ENCODE data around the gene FBXO24. TPM values are rescaled to one million over a fixed set of nuclear protein-coding genes. Genes with fewer than 3 reads are reported as not detected.

Gene FBXO24
- total RNA-seq, 1 donor from 2014 or later: 1.2 TPM

DNA sequence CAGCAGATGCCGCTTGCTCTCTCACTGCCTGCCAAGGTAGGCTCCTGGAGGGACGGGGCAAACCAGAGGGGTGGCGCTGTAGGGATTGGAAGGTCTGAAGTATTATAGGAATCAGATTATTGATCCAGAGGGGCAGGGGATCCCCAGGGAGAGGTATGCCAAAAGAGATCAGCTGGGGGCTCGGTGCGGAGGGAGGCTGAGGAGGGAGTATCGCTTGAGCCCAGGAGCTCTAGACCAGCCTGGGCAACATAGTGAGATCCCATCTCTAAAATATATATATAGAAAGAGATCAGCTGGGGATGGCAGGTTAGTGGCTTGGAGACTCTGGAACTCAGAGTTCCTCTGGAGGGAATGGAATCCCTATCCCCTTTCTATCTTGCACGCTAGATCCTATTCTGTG, 9.1 kb downstream of the FBXO24 start:
- Histone ChIP-seq H2AFZ (replicated peaks) (no peak overlapping the region), H3K9ac (no peak overlapping the region), H3K4me3 (no peak overlapping the region), H3F3A (ENCODE audit: low read depth) (no peaks in the 10 kb centered on the region), H4K20me1 (ENCODE audit: low read depth) (no peaks in the 10 kb centered on the region), H3K36me3 (no peaks in the 10 kb centered on the region), H3K79me2 (ENCODE audit: low read depth) (no peaks in the 10 kb centered on the region), H3K27ac (no peak overlapping the region), H3K4me1 (peaks cover under 1% of the 10 kb centered on the region), H3K4me2 (no peak overlapping the region), H3K27me3 (no peaks in the 10 kb centered on the region), H3K9me3 (ENCODE audit: low read depth) (no peaks in the 10 kb centered on the region)
- Mint-ChIP-seq H3K36me3 (no peaks in the 10 kb centered on the region), H3K9me3 (no peaks in the 10 kb centered on the region), H3K27ac (no peak overlapping the region), H3K4me1 (peaks cover 12% of the 10 kb centered on the region), H3K27me3 (ENCODE audit: insufficient read depth, low read depth) (peaks cover 9% of the 10 kb centered on the region), H3K4me3 (no peak overlapping the region)
- no peak for DNase-seq (ENCODE audit: low spot score)
- TF ChIP-seq EZH2phosphoT487 (IDR thresholded peaks at IDR 0.05) (no peak), EZH2 (IDR thresholded peaks at IDR 0.05) (no peak)
- TF ChIP-seq, protein P1, sequence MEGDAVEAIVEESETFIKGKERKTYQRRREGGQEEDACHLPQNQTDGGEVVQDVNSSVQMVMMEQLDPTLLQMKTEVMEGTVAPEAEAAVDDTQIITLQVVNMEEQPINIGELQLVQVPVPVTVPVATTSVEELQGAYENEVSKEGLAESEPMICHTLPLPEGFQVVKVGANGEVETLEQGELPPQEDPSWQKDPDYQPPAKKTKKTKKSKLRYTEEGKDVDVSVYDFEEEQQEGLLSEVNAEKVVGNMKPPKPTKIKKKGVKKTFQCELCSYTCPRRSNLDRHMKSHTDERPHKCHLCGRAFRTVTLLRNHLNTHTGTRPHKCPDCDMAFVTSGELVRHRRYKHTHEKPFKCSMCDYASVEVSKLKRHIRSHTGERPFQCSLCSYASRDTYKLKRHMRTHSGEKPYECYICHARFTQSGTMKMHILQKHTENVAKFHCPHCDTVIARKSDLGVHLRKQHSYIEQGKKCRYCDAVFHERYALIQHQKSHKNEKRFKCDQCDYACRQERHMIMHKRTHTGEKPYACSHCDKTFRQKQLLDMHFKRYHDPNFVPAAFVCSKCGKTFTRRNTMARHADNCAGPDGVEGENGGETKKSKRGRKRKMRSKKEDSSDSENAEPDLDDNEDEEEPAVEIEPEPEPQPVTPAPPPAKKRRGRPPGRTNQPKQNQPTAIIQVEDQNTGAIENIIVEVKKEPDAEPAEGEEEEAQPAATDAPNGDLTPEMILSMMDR (IDR thresholded peaks at IDR 0.05): no peak

DNA sequence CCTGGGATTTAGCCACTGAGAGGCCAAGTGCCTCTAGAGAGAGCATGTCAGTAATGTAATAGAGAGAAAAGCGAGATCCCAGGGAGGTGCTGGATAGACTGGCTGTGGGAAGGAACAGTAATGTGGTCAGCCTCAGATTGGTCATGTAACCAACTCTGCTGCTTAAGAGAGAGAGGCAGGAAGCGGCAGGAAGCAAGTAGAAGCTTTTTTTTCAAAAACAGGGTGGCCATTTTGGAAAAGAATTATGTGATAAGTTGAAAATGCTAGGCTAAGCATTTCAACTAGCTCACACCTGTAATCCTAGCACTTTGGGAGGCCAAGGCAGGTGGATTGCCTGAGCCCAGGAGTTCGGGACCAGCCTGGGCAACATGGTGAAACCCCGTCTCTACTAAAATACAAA, 12.3 kb downstream of the FBXO24 start:
- peaks cover 4% of the 10 kb centered on the region for H3F3A ChIP-seq (ENCODE audit: low read depth)
- H3K4me3 Mint-ChIP-seq: no peak overlapping the region

DNA sequence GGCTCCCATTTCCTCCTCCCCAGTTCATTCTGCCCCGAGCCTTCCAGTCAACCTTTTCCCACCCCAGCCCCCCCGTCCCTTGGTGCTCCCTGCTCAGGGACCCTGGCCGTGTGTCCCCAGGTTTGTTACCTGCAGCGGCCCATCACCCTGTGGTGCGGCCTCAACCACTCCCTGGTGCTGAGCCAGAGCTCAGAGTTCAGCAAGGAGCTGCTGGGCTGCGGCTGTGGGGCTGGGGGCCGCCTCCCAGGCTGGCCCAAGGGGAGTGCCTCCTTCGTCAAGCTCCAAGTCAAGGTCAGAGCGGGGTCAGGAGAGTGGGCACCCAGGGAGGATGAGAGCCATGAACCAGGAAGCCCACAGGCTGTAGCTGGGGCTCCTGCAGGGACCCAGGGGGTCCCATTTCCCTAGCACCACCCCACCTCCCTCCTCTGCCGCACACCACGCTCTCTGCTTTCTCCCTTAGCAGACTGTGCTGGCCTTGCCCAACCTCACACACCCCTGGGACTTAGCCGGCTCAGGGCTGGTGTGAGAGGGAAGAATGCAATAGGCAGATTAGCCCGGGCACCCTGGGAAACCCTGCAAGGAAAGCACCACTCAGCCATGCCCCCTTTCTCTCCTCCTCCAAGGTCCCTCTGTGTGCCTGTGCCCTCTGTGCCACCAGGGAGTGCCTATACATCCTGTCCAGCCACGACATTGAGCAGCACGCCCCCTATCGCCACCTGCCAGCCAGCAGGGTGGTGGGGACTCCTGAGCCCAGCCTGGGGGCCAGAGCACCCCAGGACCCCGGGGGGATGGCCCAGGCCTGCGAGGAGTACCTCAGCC, 14.0 kb downstream of the FBXO24 start:
- H3K36me3 Mint-ChIP-seq: no peaks in the 10 kb centered on the region
- H3K36me3 ChIP-seq: no peaks in the 10 kb centered on the region
- H3K27me3 ChIP-seq: peaks cover 10% of the 10 kb centered on the region
- TF ChIP-seq, protein P1 (IDR thresholded peaks at IDR 0.05): peak; percentile 24
- TF ChIP-seq EZH2phosphoT487 (IDR thresholded peaks at IDR 0.05): no peak
- H3K4me3 Mint-ChIP-seq: no peak overlapping the region
- H3K79me2 ChIP-seq (ENCODE audit: low read depth): no peaks in the 10 kb centered on the region
- no peak overlapping the region for H3K4me2 ChIP-seq
- H3K9me3 ChIP-seq (ENCODE audit: low read depth): no peaks in the 10 kb centered on the region
- H3K27ac ChIP-seq: no peak overlapping the region
- no peak overlapping the region for H3K27ac Mint-ChIP-seq
- no peak overlapping the region for H3K9ac ChIP-seq
- H3F3A ChIP-seq (ENCODE audit: low read depth): peaks cover 19% of the 10 kb centered on the region
- H3K4me3 ChIP-seq: no peak overlapping the region
- peak; percentile 11 for DNase-seq (ENCODE audit: low spot score)
- H3K27me3 Mint-ChIP-seq (ENCODE audit: insufficient read depth, low read depth): peaks cover 4% of the 10 kb centered on the region
- no peaks in the 10 kb centered on the region for H3K9me3 Mint-ChIP-seq
- no peaks in the 10 kb centered on the region for H4K20me1 ChIP-seq (ENCODE audit: low read depth)
- H2AFZ ChIP-seq (replicated peaks): no peak overlapping the region
- peaks cover 31% of the 10 kb centered on the region for H3K4me1 Mint-ChIP-seq
- H3K4me1 ChIP-seq: peaks cover 24% of the 10 kb centered on the region

More for the DNA sequence above, 12.3 kb downstream of the FBXO24 start:
- Mint-ChIP-seq H3K36me3 (no peaks in the 10 kb centered on the region), H3K4me1 (peaks cover 24% of the 10 kb centered on the region), H3K27me3 (ENCODE audit: insufficient read depth, low read depth) (peaks cover 5% of the 10 kb centered on the region), H3K27ac (peak overlapping the region; percentile 20), H3K9me3 (no peaks in the 10 kb centered on the region)
- Histone ChIP-seq H3K79me2 (ENCODE audit: low read depth) (no peaks in the 10 kb centered on the region), H3K9me3 (ENCODE audit: low read depth) (no peaks in the 10 kb centered on the region), H3K4me1 (peaks cover 20% of the 10 kb centered on the region), H3K27ac (no peak overlapping the region), H3K4me3 (no peak overlapping the region), H3K4me2 (no peak overlapping the region), H4K20me1 (ENCODE audit: low read depth) (no peaks in the 10 kb centered on the region), H3K36me3 (no peaks in the 10 kb centered on the region), H3K27me3 (no peaks in the 10 kb centered on the region), H3K9ac (no peak overlapping the region), H2AFZ (replicated peaks) (no peak overlapping the region)
- TF ChIP-seq EZH2phosphoT487 (IDR thresholded peaks at IDR 0.05): no peak
- no peak for TF ChIP-seq EZH2 (IDR thresholded peaks at IDR 0.05)
- TF ChIP-seq, protein P1 (IDR thresholded peaks at IDR 0.05): no peak
- DNase-seq (ENCODE audit: low spot score): no peak
